Psoas muscle (tissue), 8 donors: ENCODE data around the gene MYBPC2. TPM values are rescaled to one million over a fixed set of nuclear protein-coding genes. Genes with fewer than 3 reads are reported as not detected.

Source experiments
- ATAC-seq, 4 donors: fragments of 200-7000 bp; cut with Tn5 transposase; one replicate each; pipeline ENCODE4 v1.9.1; 2020; ENCODE audit warnings: moderate library complexity in 3 of 4, mild to moderate bottlenecking in 2 of 4
- DNase-seq, 2 donors: peaks; one replicate each; pipeline ENCODE4 v3.0.0-alpha.2; 2020
- H3K27ac ChIP-seq: fragments of 200-600 bp; one replicate; pipeline ENCODE4 v1.8.0; 2022
- H3K27me3 ChIP-seq, 3 donors: fragments of 200-600 bp in 1 of 3; one replicate each; pipeline versions ENCODE4 v1.6.1 to v1.8.0; 2013 to 2022; ENCODE audit warnings: low read length in 2 of 3, mild to moderate bottlenecking in 2 of 3, moderate library complexity in 1 of 3; ENCODE audit not compliant: insufficient read depth in 3 of 3
- H3K36me3 ChIP-seq, 2 donors: fragments of 200-600 bp in 1 of 2; one replicate each; pipeline versions ENCODE4 v1.6.1 to v1.8.0; 2013 to 2022; ENCODE audit warnings: low read depth in 1 of 2, mild to moderate bottlenecking in 1 of 2, moderate library complexity in 1 of 2; ENCODE audit not compliant: insufficient read depth in 1 of 2
- H3K4me1 ChIP-seq: fragments of 200-600 bp; one replicate; pipeline ENCODE4 v1.8.0; 2022
- H3K4me3 ChIP-seq: fragments of 200-600 bp; one replicate; pipeline ENCODE4 v1.8.0; 2022; ENCODE audit warnings: mild to moderate bottlenecking
- H3K9me3 ChIP-seq: fragments of 200-600 bp; one replicate; pipeline ENCODE4 v1.8.0; 2022
- WGBS, 3 donors: extraction: QIAGEN DNeasy Blood & Tissue Kit; methylation state at CpG; one replicate each; pipeline versions ENCODE4 v1.1.6 to v1.1.7; 2013; 5-methylcytosine and 5-hydroxymethylcytosine counted together
- intact Hi-C, 2 donors: fragments of 100-400 bp; cut with DNase I; formaldehyde crosslinking; loops; one replicate each; pipeline versions ENCODE4 v1.11.0 to v1.14.2; 2022
- polyA plus RNA-seq, 3 donors: library from polyadenylated mRNA; stranded (reverse); fragments of 200-250 nt; gene quantifications; one replicate each; pipeline ENCODE4 v1.2.3, GENCODE V29; 2013
- total RNA-seq, 4 donors: library from RNA; stranded (reverse); fragmentation: NEBNext Ultra II Directional in 2 of 4; extraction: Animal tissue kit (Norgen Biotek cat#: 25700) in 2 of 4; gene quantifications; one replicate each; pipeline versions ENCODE4 v1.2.1 to v1.2.4, GENCODE V29; 2021 to 2023
- TF ChIP-seq, protein P1 (sequence below): fragments of 200-600 bp; IDR thresholded peaks from one replicate; pipeline ENCODE4 v1.8.0; 2022; ENCODE audit warnings: antibody characterized with exemption
- donor health status: healthy with polysubstance abuse.
- donor health status: DM: no; HTN: no; CAD: no; lungs with moderate emphysema.
- donor health status: Bipolar disorder and iron deficiency.
- donor health status: healthy.
- donor health status: DM: yes; HTN: yes; CAD: no.
- donor health status: DM: no; HTN: no; CAD: no.
- donor health status: DM: no; HTN: no; CAD: no.
- donor health status: DM: yes; HTN: yes; CAD: no.

MYBPC2 gene
- total and polyA plus RNA-seq, 7 donors = 65.8 to 1,898 (median 1,123) TPM

DNA sequence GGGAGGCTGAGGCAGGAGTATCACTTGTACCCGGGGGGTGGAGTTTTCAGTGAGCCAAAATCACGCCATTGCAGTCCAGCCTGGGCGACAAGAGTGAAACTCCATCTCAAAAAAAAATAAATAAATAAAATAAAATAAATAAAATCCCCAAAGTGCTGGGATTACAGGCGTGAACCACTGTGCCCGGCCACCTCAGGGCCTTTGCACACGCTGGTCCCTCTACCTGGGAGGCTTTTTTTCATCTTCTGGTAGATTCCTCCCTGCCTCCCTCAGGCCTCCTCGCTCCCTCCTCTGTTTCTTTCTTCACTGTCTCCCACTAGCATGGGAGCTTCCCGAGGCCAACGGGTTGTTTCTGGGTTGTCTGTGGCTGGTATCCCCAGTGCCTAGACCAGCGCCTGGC is 15.1 kb downstream of the MYBPC2 start:
- TF ChIP-seq, protein P1, sequence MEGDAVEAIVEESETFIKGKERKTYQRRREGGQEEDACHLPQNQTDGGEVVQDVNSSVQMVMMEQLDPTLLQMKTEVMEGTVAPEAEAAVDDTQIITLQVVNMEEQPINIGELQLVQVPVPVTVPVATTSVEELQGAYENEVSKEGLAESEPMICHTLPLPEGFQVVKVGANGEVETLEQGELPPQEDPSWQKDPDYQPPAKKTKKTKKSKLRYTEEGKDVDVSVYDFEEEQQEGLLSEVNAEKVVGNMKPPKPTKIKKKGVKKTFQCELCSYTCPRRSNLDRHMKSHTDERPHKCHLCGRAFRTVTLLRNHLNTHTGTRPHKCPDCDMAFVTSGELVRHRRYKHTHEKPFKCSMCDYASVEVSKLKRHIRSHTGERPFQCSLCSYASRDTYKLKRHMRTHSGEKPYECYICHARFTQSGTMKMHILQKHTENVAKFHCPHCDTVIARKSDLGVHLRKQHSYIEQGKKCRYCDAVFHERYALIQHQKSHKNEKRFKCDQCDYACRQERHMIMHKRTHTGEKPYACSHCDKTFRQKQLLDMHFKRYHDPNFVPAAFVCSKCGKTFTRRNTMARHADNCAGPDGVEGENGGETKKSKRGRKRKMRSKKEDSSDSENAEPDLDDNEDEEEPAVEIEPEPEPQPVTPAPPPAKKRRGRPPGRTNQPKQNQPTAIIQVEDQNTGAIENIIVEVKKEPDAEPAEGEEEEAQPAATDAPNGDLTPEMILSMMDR = no peak
- H3K27me3 ChIP-seq = no peaks in the 10 kb centered on the region
- H3K27ac ChIP-seq = no peak overlapping the region
- DNase-seq (no peak), ATAC-seq (no peak)
- no peaks in the 10 kb centered on the region for H3K9me3 ChIP-seq
- no peak overlapping the region for H3K4me3 ChIP-seq
- WGBS, 3 donors = 90 to 95% (median 94%) methylated on average over 10 of the region's 10 CpGs
- peaks cover 0 to 86% of the 10 kb centered on the region in 2 donors for H3K36me3 ChIP-seq
- intact Hi-C loops = no loop called here
- H3K4me1 ChIP-seq = no peaks in the 10 kb centered on the region

DNA sequence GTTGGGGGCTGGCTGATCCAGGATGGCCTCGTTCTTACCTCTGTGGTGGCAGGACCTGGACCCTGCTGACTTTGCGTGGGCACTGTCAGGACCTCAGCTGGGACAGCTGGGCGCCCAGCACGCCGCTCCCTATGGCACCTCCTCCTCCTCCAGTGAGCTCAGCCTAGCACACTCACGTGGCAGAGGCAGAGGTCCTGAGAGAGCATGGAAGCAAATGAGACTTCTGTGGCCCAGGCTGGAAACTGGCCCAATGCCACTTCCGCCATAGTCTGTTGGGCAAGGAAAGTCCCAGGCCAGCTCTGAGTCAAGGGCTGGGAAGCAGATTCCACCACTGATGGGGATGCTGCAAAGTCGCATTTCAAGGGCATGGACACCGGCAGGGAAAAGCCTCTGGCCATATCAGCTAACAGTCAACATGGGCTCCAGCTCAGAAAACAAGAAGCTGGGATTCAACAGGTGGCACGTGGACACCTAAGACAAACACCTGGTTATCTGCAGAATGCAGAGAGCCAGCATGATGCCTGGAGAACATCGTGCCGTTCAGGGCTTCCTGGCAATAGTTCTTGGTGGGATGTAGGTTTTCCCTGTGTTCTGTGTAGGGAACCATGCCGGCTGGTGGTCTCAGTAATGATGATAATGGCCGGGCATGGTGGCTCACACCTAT is 16.7 kb downstream of the MYBPC2 start:
- intact Hi-C loops = no loop called here
- DNase-seq = peak in 1 of 2 donors; percentile 63
- TF ChIP-seq, protein P1 = no peak
- 52 to 71% (median 60%) methylated on average over 14 of the region's 14 CpGs for WGBS, 3 donors
- ATAC-seq = peak; percentile 52 to 78 (median 68)
- H3K36me3 ChIP-seq = peaks cover 0 to 88% of the 10 kb centered on the region in 2 donors
- H3K4me1 ChIP-seq = no peaks in the 10 kb centered on the region
- no peaks in the 10 kb centered on the region for H3K27me3 ChIP-seq
- no peak overlapping the region for H3K4me3 ChIP-seq
- no peak overlapping the region for H3K27ac ChIP-seq
- no peaks in the 10 kb centered on the region for H3K9me3 ChIP-seq

DNA sequence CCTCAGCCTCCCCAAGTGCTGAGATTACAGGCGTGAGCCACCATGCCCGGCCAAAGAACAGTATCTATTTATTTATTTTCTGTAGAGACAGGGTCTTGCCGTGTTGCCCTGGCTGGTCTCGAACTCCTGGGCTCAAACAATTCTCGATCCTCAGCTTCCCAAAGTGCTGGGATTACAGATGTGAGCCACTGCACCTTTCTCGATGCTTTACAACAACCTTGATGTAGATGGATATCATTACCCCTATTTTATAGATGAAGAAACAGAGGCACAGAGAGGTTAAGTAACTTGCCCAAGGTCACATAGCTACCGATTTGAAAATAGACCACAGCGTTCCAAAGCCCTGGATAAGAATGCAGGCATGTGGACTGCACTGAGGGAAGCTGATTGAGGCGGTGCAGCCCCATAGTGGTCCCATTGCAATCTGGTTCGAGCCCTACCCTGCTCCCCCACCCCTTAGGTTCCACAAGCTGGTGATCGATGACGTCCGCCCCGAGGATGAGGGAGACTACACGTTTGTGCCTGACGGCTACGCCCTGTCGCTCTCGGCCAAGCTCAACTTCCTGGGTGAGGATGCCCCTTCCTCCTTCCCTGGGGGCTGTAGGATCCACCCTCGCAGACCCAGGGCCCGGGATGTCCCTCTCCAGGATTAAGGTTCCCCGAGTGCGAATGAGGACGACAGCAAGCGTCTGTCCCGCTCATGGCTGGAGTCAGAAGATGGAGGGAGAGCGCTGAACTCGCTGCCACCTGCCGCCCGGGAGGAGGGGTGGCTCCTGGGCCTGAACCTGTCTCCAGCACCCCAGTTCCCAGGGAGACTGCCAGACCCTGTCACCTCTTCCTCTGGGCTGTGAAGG is 17.9 kb downstream of the MYBPC2 start:
- no peak for DNase-seq
- H3K4me1 ChIP-seq = no peaks in the 10 kb centered on the region

DNA sequence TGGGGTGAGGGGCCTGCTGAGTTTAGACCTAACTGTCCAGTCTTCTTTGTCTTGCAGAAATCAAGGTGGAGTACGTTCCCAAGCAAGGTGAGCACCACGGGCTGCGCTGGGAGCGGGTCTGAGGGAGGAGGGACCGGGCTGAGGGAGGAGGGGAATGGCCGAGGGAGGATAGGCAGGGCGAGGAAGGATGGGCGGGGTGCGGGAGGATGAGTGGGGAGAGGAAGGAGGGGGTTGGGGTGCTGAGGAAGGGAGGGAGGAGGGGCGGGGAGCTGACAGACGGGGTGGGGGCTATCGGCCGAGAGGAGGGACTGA is 18.5 kb downstream of the MYBPC2 start:
- H3K4me3 ChIP-seq = no peak overlapping the region
- TF ChIP-seq, protein P1 = no peak
- H3K4me1 ChIP-seq = no peaks in the 10 kb centered on the region
- H3K36me3 ChIP-seq = peaks cover 0 to 88% of the 10 kb centered on the region in 2 donors
- no peak overlapping the region for H3K27ac ChIP-seq
- ATAC-seq = no peak
- DNase-seq = no peak
- intact Hi-C loops = no loop called here
- H3K9me3 ChIP-seq = no peaks in the 10 kb centered on the region
- no peaks in the 10 kb centered on the region for H3K27me3 ChIP-seq
- 39 to 42% (median 42%) methylated on average over 10 to 13 of the region's 13 CpGs for WGBS, 3 donors

More for the DNA sequence above, 17.9 kb downstream of the MYBPC2 start:
- H3K9me3 ChIP-seq = no peaks in the 10 kb centered on the region
- no peaks in the 10 kb centered on the region for H3K27me3 ChIP-seq
- intact Hi-C loops = no loop called here
- H3K36me3 ChIP-seq = peaks cover 0 to 92% of the 10 kb centered on the region in 2 donors
- TF ChIP-seq, protein P1 = no peak
- WGBS, 3 donors = 58 to 63% (median 62%) methylated on average over 23 to 30 of the region's 30 CpGs
- ATAC-seq = no peak
- no peak overlapping the region for H3K27ac ChIP-seq
- H3K4me3 ChIP-seq = no peak overlapping the region
